ENCODE results near the gene KLHL41.
A peak's percentile ranks its signal among the peaks of the same experiment; 100 is the strongest.

KLHL41 gene

DNA sequence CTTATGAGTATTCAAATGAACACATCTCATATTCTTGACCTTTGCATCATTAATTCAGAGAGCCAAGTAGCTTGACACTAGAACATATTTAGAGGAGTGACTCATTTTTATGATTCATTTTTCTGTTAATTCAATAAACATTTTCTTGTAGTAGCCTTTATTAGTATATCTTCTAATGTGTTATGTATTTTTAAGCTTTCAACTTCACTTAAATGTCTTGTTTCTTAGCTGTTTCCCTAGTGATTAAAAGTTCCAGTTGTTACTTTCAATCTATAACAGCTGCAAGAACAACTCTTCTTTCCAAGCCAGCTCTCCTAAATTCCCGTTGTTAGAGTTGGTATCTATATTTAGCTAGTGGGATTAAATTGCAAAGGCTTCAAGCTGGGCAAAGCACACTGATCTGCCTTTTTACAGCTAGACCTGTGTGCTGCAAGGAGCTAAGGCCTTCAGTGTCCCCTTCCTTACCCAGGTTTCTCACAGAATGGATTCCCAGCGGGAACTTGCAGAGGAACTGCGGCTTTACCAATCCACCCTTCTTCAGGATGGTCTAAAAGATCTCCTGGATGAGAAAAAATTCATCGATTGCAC, at the start of gene KLHL41:
Gene KLHL41 (plus strand): TSS at position 405 of the 588 bp plus-strand sequence. CDS start 77 bp downstream, at position 482.
- H3K9ac ChIP-seq (ENCODE audit: low read length), result no peak within 1 kb of the TSS
- no peaks in the 10 kb centered on the region for H3K27me3 ChIP-seq (ENCODE audit: control insufficient read depth, insufficient read depth, low read length)
- H3K9me3 ChIP-seq (ENCODE audit: control insufficient read depth, low read length), result no peaks in the 10 kb centered on the region
- no peaks in the 10 kb centered on the region for H3K36me3 ChIP-seq (ENCODE audit: control insufficient read depth, insufficient read depth, low read length)
- H3K4me3 ChIP-seq (ENCODE audit: low read length), result no peak within 1 kb of the TSS
- H3K4me1 ChIP-seq (ENCODE audit: control insufficient read depth, insufficient read depth, low read length), result peaks cover 23% of the 10 kb centered on the region

GRCh38 chr2:169461143-169461542, 48.4 kb upstream of the KLHL41 start:
- no peak overlapping the region for H3K4me3 ChIP-seq (ENCODE audit: low read length)
- H3K9me3 ChIP-seq (ENCODE audit: control insufficient read depth, low read length), result no peaks in the 10 kb centered on the region
- no peaks in the 10 kb centered on the region for H3K27me3 ChIP-seq (ENCODE audit: control insufficient read depth, insufficient read depth, low read length)
- no peaks in the 10 kb centered on the region for H3K36me3 ChIP-seq (ENCODE audit: control insufficient read depth, insufficient read depth, low read length)
- H3K9ac ChIP-seq (ENCODE audit: low read length), result no peak overlapping the region
- no peaks in the 10 kb centered on the region for H3K4me1 ChIP-seq (ENCODE audit: control insufficient read depth, insufficient read depth, low read length)

GRCh38 chr2:169462896-169463695, 46.4 kb upstream of the KLHL41 start:
- H3K27me3 ChIP-seq (ENCODE audit: control insufficient read depth, insufficient read depth, low read length), result no peaks in the 10 kb centered on the region
- H3K36me3 ChIP-seq (ENCODE audit: control insufficient read depth, insufficient read depth, low read length), result no peaks in the 10 kb centered on the region
- H3K9ac ChIP-seq (ENCODE audit: low read length), result no peak overlapping the region
- no peaks in the 10 kb centered on the region for H3K4me1 ChIP-seq (ENCODE audit: control insufficient read depth, insufficient read depth, low read length)
- H3K9me3 ChIP-seq (ENCODE audit: control insufficient read depth, low read length), result no peaks in the 10 kb centered on the region
- H3K4me3 ChIP-seq (ENCODE audit: low read length), result no peak overlapping the region

- Histone ChIP-seq H3K36me3 (ENCODE audit: control insufficient read depth, insufficient read depth, low read length) (no peaks in the 10 kb centered on the region), H3K4me3 (ENCODE audit: low read length) (no peak overlapping the region), H3K9me3 (ENCODE audit: control insufficient read depth, low read length) (no peaks in the 10 kb centered on the region), H3K27me3 (ENCODE audit: control insufficient read depth, insufficient read depth, low read length) (no peaks in the 10 kb centered on the region), H3K4me1 (ENCODE audit: control insufficient read depth, insufficient read depth, low read length) (no peaks in the 10 kb centered on the region), H3K9ac (ENCODE audit: low read length) (no peak overlapping the region)
These were observed 45.0 kb upstream of the KLHL41 start for GRCh38 chr2:169464466-169464865.

DNA sequence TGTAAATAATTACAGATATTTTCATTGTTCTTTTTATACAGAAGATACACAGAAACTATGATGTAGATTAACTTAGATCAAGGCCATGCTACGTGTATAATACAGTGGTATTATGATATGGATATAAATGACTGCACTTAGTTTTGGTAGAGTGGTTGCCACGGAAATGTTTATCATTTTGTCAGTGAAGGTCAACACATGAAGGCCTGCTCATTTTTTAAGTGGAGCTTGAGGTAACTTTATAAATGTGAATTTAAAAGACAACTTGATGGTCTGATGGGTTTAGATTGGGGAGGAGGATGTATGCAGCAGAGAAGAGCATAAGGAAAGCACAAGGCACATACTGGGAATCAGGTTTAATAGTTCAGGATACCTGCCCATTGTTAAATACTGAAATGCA, 44.6 kb upstream of the KLHL41 start:
- Histone ChIP-seq H3K4me3 (ENCODE audit: low read length) (no peak overlapping the region), H3K4me1 (ENCODE audit: control insufficient read depth, insufficient read depth, low read length) (no peaks in the 10 kb centered on the region), H3K27me3 (ENCODE audit: control insufficient read depth, insufficient read depth, low read length) (no peaks in the 10 kb centered on the region), H3K9ac (ENCODE audit: low read length) (no peak overlapping the region), H3K36me3 (ENCODE audit: control insufficient read depth, insufficient read depth, low read length) (no peaks in the 10 kb centered on the region), H3K9me3 (ENCODE audit: control insufficient read depth, low read length) (no peaks in the 10 kb centered on the region)

DNA sequence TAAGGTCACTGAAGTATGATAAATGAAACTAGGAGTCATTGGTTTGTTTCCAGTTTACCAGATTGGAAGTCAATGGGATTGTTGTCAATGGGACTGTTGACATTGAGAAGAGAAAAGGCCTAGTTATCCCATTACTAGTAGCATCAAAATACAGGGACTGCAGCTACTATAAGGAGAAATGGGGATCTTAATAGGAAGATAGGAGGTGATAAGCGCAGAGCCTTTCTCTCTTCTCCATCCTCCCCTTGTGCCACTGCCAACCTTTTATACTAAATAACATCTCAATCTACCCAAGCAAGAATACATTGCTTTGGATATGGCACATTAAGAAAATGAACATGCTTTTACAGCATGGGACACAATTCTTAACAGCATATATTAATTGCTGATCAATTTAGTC, 40.7 kb upstream of the KLHL41 start:
- Histone ChIP-seq H3K4me3 (ENCODE audit: low read length) (no peak overlapping the region), H3K9me3 (ENCODE audit: control insufficient read depth, low read length) (no peaks in the 10 kb centered on the region), H3K36me3 (ENCODE audit: control insufficient read depth, insufficient read depth, low read length) (no peaks in the 10 kb centered on the region), H3K27me3 (ENCODE audit: control insufficient read depth, insufficient read depth, low read length) (no peaks in the 10 kb centered on the region), H3K9ac (ENCODE audit: low read length) (no peak overlapping the region), H3K4me1 (ENCODE audit: control insufficient read depth, insufficient read depth, low read length) (no peaks in the 10 kb centered on the region)

GRCh38 chr2:169469952-169470572, 39.4 kb upstream of the KLHL41 start:
- Histone ChIP-seq H3K9ac (ENCODE audit: low read length) (no peak overlapping the region), H3K4me3 (ENCODE audit: low read length) (no peak overlapping the region), H3K9me3 (ENCODE audit: control insufficient read depth, low read length) (no peaks in the 10 kb centered on the region), H3K36me3 (ENCODE audit: control insufficient read depth, insufficient read depth, low read length) (no peaks in the 10 kb centered on the region), H3K4me1 (ENCODE audit: control insufficient read depth, insufficient read depth, low read length) (no peaks in the 10 kb centered on the region), H3K27me3 (ENCODE audit: control insufficient read depth, insufficient read depth, low read length) (no peaks in the 10 kb centered on the region)

- H3K9ac ChIP-seq (ENCODE audit: low read length), result no peak overlapping the region
- H3K4me1 ChIP-seq (ENCODE audit: control insufficient read depth, insufficient read depth, low read length), result no peaks in the 10 kb centered on the region
- H3K27me3 ChIP-seq (ENCODE audit: control insufficient read depth, insufficient read depth, low read length), result no peaks in the 10 kb centered on the region
- H3K4me3 ChIP-seq (ENCODE audit: low read length), result no peak overlapping the region
- H3K36me3 ChIP-seq (ENCODE audit: control insufficient read depth, insufficient read depth, low read length), result no peaks in the 10 kb centered on the region
- H3K9me3 ChIP-seq (ENCODE audit: control insufficient read depth, low read length), result no peaks in the 10 kb centered on the region
These were observed 37.3 kb upstream of the KLHL41 start for GRCh38 chr2:169472249-169472648.

DNA sequence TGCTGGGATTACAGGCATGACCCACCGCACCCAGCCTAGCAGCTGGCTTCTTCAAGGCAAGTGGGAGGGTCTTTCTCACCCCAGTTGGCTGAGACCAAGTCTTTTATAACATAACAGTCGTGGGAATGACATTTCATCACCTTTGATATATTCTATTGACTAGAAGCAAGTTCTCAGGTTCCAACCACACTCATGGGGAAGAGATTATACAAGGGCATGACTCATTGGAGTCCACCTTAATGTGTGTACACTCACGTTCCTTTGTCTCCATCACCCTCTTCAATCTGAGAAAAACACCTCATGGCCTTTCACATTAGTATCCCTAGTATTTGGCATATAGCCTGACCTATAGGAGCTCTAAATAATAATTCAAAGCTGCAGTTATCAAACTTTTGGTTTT, 33.0 kb upstream of the KLHL41 start:
- H3K27me3 ChIP-seq (ENCODE audit: control insufficient read depth, insufficient read depth, low read length), result no peaks in the 10 kb centered on the region
- no peak overlapping the region for H3K4me3 ChIP-seq (ENCODE audit: low read length)
- H3K4me1 ChIP-seq (ENCODE audit: control insufficient read depth, insufficient read depth, low read length), result peaks cover 6% of the 10 kb centered on the region
- no peaks in the 10 kb centered on the region for H3K36me3 ChIP-seq (ENCODE audit: control insufficient read depth, insufficient read depth, low read length)
- H3K9me3 ChIP-seq (ENCODE audit: control insufficient read depth, low read length), result no peaks in the 10 kb centered on the region
- no peak overlapping the region for H3K9ac ChIP-seq (ENCODE audit: low read length)

DNA sequence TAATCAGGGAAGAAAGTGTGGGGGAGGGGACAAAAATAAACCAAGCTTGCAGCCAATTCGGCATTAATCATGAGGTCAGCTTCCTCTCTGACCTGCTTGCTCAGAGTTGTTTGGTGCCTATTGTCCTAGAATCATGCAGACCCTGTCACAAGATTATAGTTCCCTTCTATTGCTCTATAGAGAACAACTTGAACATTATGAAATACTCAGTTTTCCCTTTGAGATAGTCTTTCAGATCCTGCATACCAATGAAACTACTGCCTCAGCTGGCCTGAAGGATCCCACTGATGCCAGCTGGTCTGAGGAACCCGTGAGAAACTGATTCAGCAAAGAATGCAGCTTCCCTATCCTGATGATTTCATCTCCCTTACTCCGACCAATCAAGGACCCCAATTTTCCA, 31.2 kb upstream of the KLHL41 start:
- no peaks in the 10 kb centered on the region for H3K9me3 ChIP-seq (ENCODE audit: control insufficient read depth, low read length)
- H3K4me3 ChIP-seq (ENCODE audit: low read length), result no peak overlapping the region
- H3K4me1 ChIP-seq (ENCODE audit: control insufficient read depth, insufficient read depth, low read length), result peaks cover 6% of the 10 kb centered on the region
- H3K36me3 ChIP-seq (ENCODE audit: control insufficient read depth, insufficient read depth, low read length), result no peaks in the 10 kb centered on the region
- no peaks in the 10 kb centered on the region for H3K27me3 ChIP-seq (ENCODE audit: control insufficient read depth, insufficient read depth, low read length)
- H3K9ac ChIP-seq (ENCODE audit: low read length), result no peak overlapping the region

GRCh38 chr2:169478745-169479256, 30.7 kb upstream of the KLHL41 start:
- Histone ChIP-seq H3K4me3 (ENCODE audit: low read length) (peak overlapping the region; percentile 52), H3K36me3 (ENCODE audit: control insufficient read depth, insufficient read depth, low read length) (no peaks in the 10 kb centered on the region), H3K4me1 (ENCODE audit: control insufficient read depth, insufficient read depth, low read length) (peaks cover 6% of the 10 kb centered on the region), H3K27me3 (ENCODE audit: control insufficient read depth, insufficient read depth, low read length) (no peaks in the 10 kb centered on the region), H3K9me3 (ENCODE audit: control insufficient read depth, low read length) (no peaks in the 10 kb centered on the region), H3K9ac (ENCODE audit: low read length) (peak overlapping the region; percentile 64)

Measured in mucosa of stomach (tissue), 1 donor.